GM18870 (cell line): ENCODE measurements around the gene SIT1.
"Not testable (repeated sequence)": the region's sequence is repeated elsewhere in the genome, so short reads cannot be mapped to it uniquely, and the experiment has no call there.

Experiments used
- ATAC-seq: cut with Tn5 transposase; IDR thresholded peaks from one replicate; pipeline ENCODE4 v1.9.1; 2021; ENCODE audit warnings: moderate library complexity; ENCODE audit not compliant: unreplicated experiment

The SIT1 gene

GRCh38 chr9:35638751-35639150 is 12.0 kb downstream of the SIT1 start:
- not testable (repeated sequence) for ATAC-seq

- not testable (repeated sequence) for ATAC-seq
Observed at GRCh38 chr9:35637427-35637955, 13.2 kb downstream of the SIT1 start.

- not testable (repeated sequence) for ATAC-seq
Observed at GRCh38 chr9:35636877-35637246, 13.9 kb downstream of the SIT1 start.

- no peak for ATAC-seq
Observed at GRCh38 chr9:35636135-35636876, 14.4 kb downstream of the SIT1 start.

- ATAC-seq: no peak
Observed at GRCh38 chr9:35635730-35636129, 15.0 kb downstream of the SIT1 start.

GRCh38 chr9:35629597-35629996 is 21.1 kb downstream of the SIT1 start:
- ATAC-seq: no peak

- ATAC-seq: no peak
Observed at GRCh38 chr9:35628389-35628991, 22.2 kb downstream of the SIT1 start.

GRCh38 chr9:35627575-35627974 is 23.2 kb downstream of the SIT1 start:
- ATAC-seq: no peak

- ATAC-seq: no peak
Observed at GRCh38 chr9:35619800-35620158, 31.0 kb downstream of the SIT1 start.

- no peak for ATAC-seq
Observed at GRCh38 chr9:35618854-35619799, 31.6 kb downstream of the SIT1 start.

- no peak for ATAC-seq
Observed at GRCh38 chr9:35618325-35618727, 32.4 kb downstream of the SIT1 start, which contains the start of gene CD72. Gene CD72, minus strand, starts transcription at chr9:35618413. Its CDS starts 110 bp downstream, at chr9:35618303.

GRCh38 chr9:35617548-35617947 is 33.2 kb downstream of the SIT1 start:
- no peak for ATAC-seq

- ATAC-seq: no peak
Observed at GRCh38 chr9:35616681-35617459, 33.9 kb downstream of the SIT1 start.

GRCh38 chr9:35615981-35616680 is 34.6 kb downstream of the SIT1 start:
- no peak for ATAC-seq

- no peak for ATAC-seq
Observed at GRCh38 chr9:35612843-35613242, 37.9 kb downstream of the SIT1 start.

GRCh38 chr9:35612066-35612465 is 38.7 kb downstream of the SIT1 start:
- not testable (repeated sequence) for ATAC-seq

- no peak for ATAC-seq
Observed at GRCh38 chr9:35611230-35611797, 39.4 kb downstream of the SIT1 start.

GRCh38 chr9:35609820-35610163 is 40.9 kb downstream of the SIT1 start:
- ATAC-seq: no peak

GRCh38 chr9:35609001-35609819 is 41.5 kb downstream of the SIT1 start:
- no peak for ATAC-seq
